ENCODE data around the gene MRPL2. TPM values are rescaled to one million over a fixed set of nuclear protein-coding genes. Genes with fewer than 3 reads are reported as not detected.
A peak's percentile ranks its signal among the peaks of the same experiment; 100 is the strongest.

The MRPL2 gene
- total RNA-seq, 4 donors from 2014 or later: 14.4 to 44.4 (median 16.1) TPM

- no peaks in the 10 kb centered on the region for H3K9me3 ChIP-seq
- no peaks in the 10 kb centered on the region for H3K27me3 ChIP-seq
- peaks cover 0 to 5% of the 10 kb centered on the region in 2 donors for H3K4me1 ChIP-seq
- H3K27ac ChIP-seq: peak overlapping the region; percentile 83
- H3K36me3 ChIP-seq: no peaks in the 10 kb centered on the region
- no peak for DNase-seq
- H3K4me3 ChIP-seq: no peak overlapping the region
- TF ChIP-seq POLR2A (IDR thresholded peaks at IDR 0.05) (no peak), CTCF (IDR thresholded peaks at IDR 0.05) (no peak)
- intact Hi-C loops (cut with DNase I; ENCODE audit: low total_unique reads): no loop called here
Observed at GRCh38 chr6:43089874-43090558, 30.8 kb upstream of the MRPL2 start.

- H3K27ac ChIP-seq: peak overlapping the region; percentile 83
Observed at GRCh38 chr6:43089467-43089866, 30.2 kb upstream of the MRPL2 start.

GRCh38 chr6:43088654-43089056, 29.4 kb upstream of the MRPL2 start:
- TF ChIP-seq CTCF (IDR thresholded peaks at IDR 0.05): no peak
- no peak for TF ChIP-seq POLR2A (IDR thresholded peaks at IDR 0.05)
- Histone ChIP-seq H3K36me3 (no peaks in the 10 kb centered on the region), H3K4me1 (peaks cover 0 to 5% of the 10 kb centered on the region in 2 donors), H3K4me3 (no peak overlapping the region), H3K27ac (peak overlapping the region; percentile 83), H3K9me3 (no peaks in the 10 kb centered on the region), H3K27me3 (no peaks in the 10 kb centered on the region)
- DNase-seq: no peak
- intact Hi-C loops (cut with DNase I; ENCODE audit: low total_unique reads): no loop called here

More at GRCh38 chr6:43089467-43089866, 30.2 kb upstream of the MRPL2 start:
- intact Hi-C loops (cut with DNase I; ENCODE audit: low total_unique reads): no loop called here
- DNase-seq: no peak
- Histone ChIP-seq H3K4me1 (peaks cover 0 to 5% of the 10 kb centered on the region in 2 donors), H3K27me3 (no peaks in the 10 kb centered on the region), H3K9me3 (no peaks in the 10 kb centered on the region), H3K4me3 (no peak overlapping the region), H3K36me3 (no peaks in the 10 kb centered on the region)
- TF ChIP-seq CTCF (IDR thresholded peaks at IDR 0.05) (no peak), POLR2A (IDR thresholded peaks at IDR 0.05) (no peak)

- Histone ChIP-seq H3K4me1 (peaks cover 0 to 5% of the 10 kb centered on the region in 2 donors), H3K4me3 (no peak overlapping the region), H3K27me3 (no peaks in the 10 kb centered on the region), H3K36me3 (no peaks in the 10 kb centered on the region), H3K9me3 (no peaks in the 10 kb centered on the region), H3K27ac (no peak overlapping the region)
- DNase-seq: no peak
- TF ChIP-seq CTCF (IDR thresholded peaks at IDR 0.05) (no peak), POLR2A (IDR thresholded peaks at IDR 0.05) (no peak)
- intact Hi-C loops (cut with DNase I; ENCODE audit: low total_unique reads): no loop called here
Observed at GRCh38 chr6:43086022-43086658, 26.9 kb upstream of the MRPL2 start.

Measured in uterus (tissue), 4 donors.